ENCODE measurements around the gene WRAP73. TPM values are rescaled to one million over a fixed set of nuclear protein-coding genes. Genes with fewer than 3 reads are reported as not detected.

Gene WRAP73
- total RNA-seq, 2 experiments from 2014 or later = 22.3 to 22.7 TPM

DNA sequence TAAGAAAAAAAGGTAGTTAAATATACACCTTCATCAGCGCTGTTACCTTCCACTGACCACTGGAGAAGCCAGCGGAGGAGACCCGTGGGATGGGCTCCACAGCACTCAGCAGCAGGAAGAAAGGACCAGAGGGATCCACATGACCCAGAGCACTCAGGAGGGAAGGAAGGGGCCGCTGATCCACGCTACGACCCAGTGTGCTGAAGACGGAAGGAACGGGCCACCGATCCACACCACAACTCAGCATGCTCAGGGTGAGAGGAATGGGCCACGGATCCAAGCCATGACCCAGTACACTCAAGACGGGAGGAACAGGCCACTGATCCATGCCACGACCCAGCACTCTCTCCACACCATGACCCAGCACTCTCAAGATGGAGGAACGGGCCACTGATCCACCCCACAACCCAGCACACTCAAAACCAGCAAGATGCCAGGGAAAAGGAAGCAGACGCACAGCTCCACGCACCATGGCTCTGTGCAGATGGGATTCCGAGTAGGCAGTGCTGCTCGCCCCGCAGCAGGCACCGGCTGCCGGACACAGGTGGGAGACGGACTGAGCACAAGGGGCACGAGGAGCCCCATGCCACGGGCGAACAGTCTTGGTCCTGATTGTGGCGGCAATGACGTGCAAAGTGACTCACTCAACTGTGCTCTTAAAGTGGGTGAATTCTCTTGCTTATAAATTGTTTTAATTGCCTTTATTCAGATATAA lies 8.7 kb downstream of the WRAP73 start:
- DNase-seq = no peak
- H3K36me3 Mint-ChIP-seq (ENCODE audit: low read depth) = peaks cover 58% of the 10 kb centered on the region
- peaks cover 56% of the 10 kb centered on the region for H3K36me3 ChIP-seq (ENCODE audit: insufficient read depth, low read length)
- H3K27me3 ChIP-seq (ENCODE audit: control insufficient read depth in 1 of 2, insufficient read depth in 2 of 2, low read length in 2 of 2) = no peaks in the 10 kb centered on the region
- ChIA-PET POLR2A (no interaction called here), CTCF (no interaction called here)
- no peak overlapping the region for H3K27ac Mint-ChIP-seq
- no peaks in the 10 kb centered on the region for H3K9me3 ChIP-seq (ENCODE audit: control insufficient read depth in 1 of 2, insufficient read depth in 1 of 2, low read length in 2 of 2)
- H3K27me3 Mint-ChIP-seq = no peaks in the 10 kb centered on the region
- TF ChIP-seq CTCF (IDR thresholded peaks at IDR 0.05) = no peak
- H3K4me1 Mint-ChIP-seq (ENCODE audit: low read depth) = no peaks in the 10 kb centered on the region
- H3K27ac ChIP-seq (ENCODE audit: low read depth in 1 of 2, low read length in 2 of 2) = no peak overlapping the region
- no peak overlapping the region for H3K4me3 Mint-ChIP-seq
- H3K4me1 ChIP-seq (ENCODE audit: insufficient read depth, low read length) = no peaks in the 10 kb centered on the region
- H3K4me3 ChIP-seq (ENCODE audit: low read length) = no peak overlapping the region
- H3K9me3 Mint-ChIP-seq = no peaks in the 10 kb centered on the region
- intact Hi-C loops (cut with DNase I, micrococcal nuclease) = no loop called here
- ATAC-seq (ENCODE audit: poor library complexity) = no peak

DNA sequence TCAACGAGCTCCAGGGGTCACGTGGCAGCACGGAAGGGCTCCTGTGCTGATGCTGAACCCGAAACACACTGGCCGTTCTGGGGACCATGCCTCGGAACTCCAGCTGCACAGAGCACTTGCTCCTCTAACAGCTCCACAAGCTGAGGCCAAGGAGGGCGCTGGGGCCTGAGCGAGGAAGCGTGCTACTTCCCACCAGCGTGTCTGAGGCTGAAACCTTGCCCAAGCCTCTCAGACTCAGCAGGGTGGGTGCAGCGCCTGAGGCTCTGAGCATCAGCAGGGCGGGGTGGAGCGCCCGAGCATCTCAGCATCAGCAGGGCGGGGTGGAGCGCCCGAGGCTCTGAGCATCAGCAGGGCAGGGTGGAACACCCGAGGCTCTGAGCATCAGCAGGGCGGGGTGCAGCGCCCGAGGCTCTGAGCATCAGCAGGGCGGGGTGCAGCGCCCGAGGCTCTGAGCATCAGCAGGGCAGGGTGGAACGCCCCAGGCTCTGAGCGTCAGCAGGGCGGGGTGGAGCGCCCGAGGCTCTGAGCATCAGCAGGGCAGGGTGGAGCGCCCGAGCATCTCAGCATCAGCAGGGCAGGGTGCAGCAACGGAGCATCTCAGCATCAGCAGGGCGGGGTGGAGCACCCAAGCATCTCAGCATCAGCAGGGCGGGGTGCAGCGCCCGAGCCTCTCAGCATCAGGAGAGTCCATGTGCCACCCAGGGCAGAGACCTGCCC lies 9.6 kb downstream of the WRAP73 start:
- H3K27ac Mint-ChIP-seq = no peak overlapping the region
- no peak for DNase-seq
- CTCF ChIA-PET = interaction anchor here (1.1 kb wide), 1 partner anchor 21 kb away, joined by 4 read pairs; no protein-coding TSS in a partner anchor
- Histone ChIP-seq H3K27me3 (ENCODE audit: control insufficient read depth in 1 of 2, insufficient read depth in 2 of 2, low read length in 2 of 2) (no peaks in the 10 kb centered on the region), H3K9me3 (ENCODE audit: control insufficient read depth in 1 of 2, insufficient read depth in 1 of 2, low read length in 2 of 2) (no peaks in the 10 kb centered on the region), H3K4me3 (ENCODE audit: low read length) (no peak overlapping the region), H3K27ac (ENCODE audit: low read depth in 1 of 2, low read length in 2 of 2) (no peak overlapping the region), H3K4me1 (ENCODE audit: insufficient read depth, low read length) (no peaks in the 10 kb centered on the region), H3K36me3 (ENCODE audit: insufficient read depth, low read length) (peaks cover 57% of the 10 kb centered on the region)
- no peaks in the 10 kb centered on the region for H3K27me3 Mint-ChIP-seq
- no peaks in the 10 kb centered on the region for H3K9me3 Mint-ChIP-seq
- peaks cover 60% of the 10 kb centered on the region for H3K36me3 Mint-ChIP-seq (ENCODE audit: low read depth)
- no peak overlapping the region for H3K4me3 Mint-ChIP-seq
- no peak for ATAC-seq (ENCODE audit: poor library complexity)
- POLR2A ChIA-PET = no interaction called here
- no peaks in the 10 kb centered on the region for H3K4me1 Mint-ChIP-seq (ENCODE audit: low read depth)
- no peak for TF ChIP-seq CTCF (IDR thresholded peaks at IDR 0.05)
- intact Hi-C loops (cut with DNase I, micrococcal nuclease) = no loop called here

GRCh38 chr1:3639397-3639911 lies 10.4 kb downstream of the WRAP73 start:
- Histone ChIP-seq H3K4me3 (ENCODE audit: low read length) (no peak overlapping the region), H3K27me3 (ENCODE audit: control insufficient read depth in 1 of 2, insufficient read depth in 2 of 2, low read length in 2 of 2) (no peaks in the 10 kb centered on the region), H3K36me3 (ENCODE audit: insufficient read depth, low read length) (peaks cover 58% of the 10 kb centered on the region), H3K27ac (ENCODE audit: low read depth in 1 of 2, low read length in 2 of 2) (no peak overlapping the region), H3K4me1 (ENCODE audit: insufficient read depth, low read length) (no peaks in the 10 kb centered on the region), H3K9me3 (ENCODE audit: control insufficient read depth in 1 of 2, insufficient read depth in 1 of 2, low read length in 2 of 2) (no peaks in the 10 kb centered on the region)
- CTCF ChIA-PET = interaction anchor here (1.1 kb wide), 1 partner anchor 20 kb away, joined by 4 read pairs; no protein-coding TSS in a partner anchor
- DNase-seq (no peak), ATAC-seq (ENCODE audit: poor library complexity) (no peak)
- peaks cover 61% of the 10 kb centered on the region for H3K36me3 Mint-ChIP-seq (ENCODE audit: low read depth)
- no peaks in the 10 kb centered on the region for H3K9me3 Mint-ChIP-seq
- H3K4me1 Mint-ChIP-seq (ENCODE audit: low read depth) = no peaks in the 10 kb centered on the region
- POLR2A ChIA-PET = no interaction called here
- H3K27ac Mint-ChIP-seq = no peak overlapping the region
- no peak for TF ChIP-seq CTCF (IDR thresholded peaks at IDR 0.05)
- intact Hi-C loops (cut with DNase I, micrococcal nuclease) = no loop called here
- no peaks in the 10 kb centered on the region for H3K27me3 Mint-ChIP-seq
- H3K4me3 Mint-ChIP-seq = no peak overlapping the region
